ENCODE results near the gene SMPD4.
"Not testable (repeated sequence)": the region's sequence is repeated elsewhere in the genome, so short reads cannot be mapped to it uniquely, and the experiment has no call there.

The SMPD4 gene

GRCh38 chr2:130187859-130188792, 6.7 kb upstream of the SMPD4 start:
- DNase-seq (ENCODE audit: low read depth in 2 of 2): not testable (repeated sequence)

DNA sequence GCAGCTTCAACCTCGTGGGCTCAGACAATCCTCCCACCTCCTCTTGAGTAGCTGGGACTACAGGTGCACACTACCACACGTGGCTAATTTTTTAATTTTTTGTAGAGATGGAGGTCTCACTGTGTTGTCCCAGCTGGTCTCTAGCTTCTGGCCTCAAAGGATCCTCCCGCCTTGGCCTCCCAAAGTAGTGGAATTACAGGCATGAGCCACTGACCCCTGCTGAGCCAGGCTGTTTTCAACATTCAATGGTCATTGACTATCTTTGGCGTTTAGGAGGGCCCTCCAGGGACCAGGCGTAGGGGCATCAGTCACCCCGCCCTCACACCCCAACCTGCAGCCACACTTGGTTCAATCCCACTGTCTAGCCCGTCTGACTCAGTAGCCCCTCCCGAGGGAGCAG, 5.9 kb upstream of the SMPD4 start:
- DNase-seq (ENCODE audit: low read depth in 2 of 2): no peak

DNA sequence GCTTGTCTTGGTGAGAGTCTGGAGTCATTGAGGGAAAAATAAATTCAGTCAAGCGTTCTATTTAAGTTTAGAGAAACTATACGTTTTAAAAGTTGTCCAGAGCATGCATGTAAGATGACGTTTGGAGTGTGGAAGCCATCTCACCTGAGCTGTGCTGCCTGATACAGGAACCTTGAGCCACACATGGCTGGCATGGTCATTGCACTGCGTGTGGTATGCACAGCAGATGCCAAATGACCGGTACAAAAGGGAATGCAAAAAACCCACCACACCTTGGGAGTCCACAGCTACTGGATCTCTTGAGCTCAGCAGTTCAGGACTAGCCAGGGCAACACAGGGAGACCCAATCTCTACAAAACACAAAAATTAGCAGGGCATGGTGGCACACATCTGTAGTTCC, 5.0 kb upstream of the SMPD4 start:
- DNase-seq (ENCODE audit: low read depth in 2 of 2): no peak

GRCh38 chr2:130185896-130186295, 4.5 kb upstream of the SMPD4 start:
- DNase-seq (ENCODE audit: low read depth in 2 of 2): no peak

DNA sequence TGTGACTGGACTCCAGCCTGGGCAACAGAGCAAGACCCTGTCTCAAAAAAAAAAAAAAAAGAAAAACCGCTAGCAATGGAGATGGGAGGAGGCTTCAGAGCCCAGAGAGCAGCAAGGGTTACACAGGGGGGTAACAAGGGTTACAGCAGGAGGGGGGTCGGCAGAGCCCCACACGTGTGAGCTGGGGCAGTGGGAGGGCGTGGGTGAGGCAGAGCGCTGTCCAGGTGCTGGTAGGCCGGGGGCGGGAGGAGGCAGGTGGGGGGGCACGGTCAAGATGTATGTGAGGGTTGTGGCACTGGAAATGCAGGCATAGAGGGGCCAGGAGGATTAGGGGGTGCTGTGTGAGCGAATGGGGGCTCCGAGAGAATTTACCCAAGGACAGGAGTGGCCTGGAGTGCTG, 4.0 kb upstream of the SMPD4 start:
- no peak for DNase-seq (ENCODE audit: low read depth in 2 of 2)

DNA sequence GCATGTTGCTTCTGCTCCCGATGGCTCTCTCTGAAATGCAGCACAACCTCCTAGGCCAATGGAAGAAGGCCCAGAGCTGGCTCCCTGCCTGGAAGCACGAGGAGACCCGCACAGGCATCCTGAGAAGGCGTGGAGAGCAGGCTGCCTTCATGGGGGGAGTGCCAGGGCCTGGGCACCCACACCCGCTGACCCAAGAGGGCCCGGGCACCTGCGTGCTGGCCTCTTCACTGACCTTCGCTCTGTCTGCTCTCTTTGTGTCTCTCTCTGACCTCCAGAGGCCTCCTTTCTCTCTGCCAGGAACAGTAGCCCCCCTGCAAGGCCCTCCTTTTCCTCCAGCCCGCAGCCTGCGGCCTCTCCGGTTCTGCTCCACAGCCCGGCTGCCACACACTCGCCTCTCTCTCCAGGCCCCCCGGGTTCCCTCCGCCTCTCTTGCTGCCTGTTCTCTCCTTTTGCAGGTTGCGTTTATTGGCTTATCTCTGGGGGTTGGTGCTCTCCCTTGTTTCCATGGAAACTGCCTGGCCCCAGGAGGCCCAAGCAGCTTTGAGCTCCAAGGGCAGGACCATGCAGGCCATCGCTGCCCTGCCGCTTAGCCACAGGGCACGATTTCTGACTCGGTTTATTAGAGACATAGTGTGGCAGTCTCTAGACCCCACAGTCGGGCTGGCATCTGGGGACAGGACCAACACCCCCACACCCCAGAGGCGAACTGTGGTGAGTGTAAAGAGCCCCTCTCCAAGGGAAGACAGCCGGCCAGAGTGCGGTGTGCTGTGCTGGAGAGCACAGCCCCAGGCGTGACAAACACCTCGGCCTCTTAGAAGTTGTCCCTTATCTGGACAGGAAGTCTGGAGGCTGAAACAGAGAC, 2.3 kb upstream of the SMPD4 start:
- DNase-seq (ENCODE audit: low read depth in 2 of 2): no peak

DNA sequence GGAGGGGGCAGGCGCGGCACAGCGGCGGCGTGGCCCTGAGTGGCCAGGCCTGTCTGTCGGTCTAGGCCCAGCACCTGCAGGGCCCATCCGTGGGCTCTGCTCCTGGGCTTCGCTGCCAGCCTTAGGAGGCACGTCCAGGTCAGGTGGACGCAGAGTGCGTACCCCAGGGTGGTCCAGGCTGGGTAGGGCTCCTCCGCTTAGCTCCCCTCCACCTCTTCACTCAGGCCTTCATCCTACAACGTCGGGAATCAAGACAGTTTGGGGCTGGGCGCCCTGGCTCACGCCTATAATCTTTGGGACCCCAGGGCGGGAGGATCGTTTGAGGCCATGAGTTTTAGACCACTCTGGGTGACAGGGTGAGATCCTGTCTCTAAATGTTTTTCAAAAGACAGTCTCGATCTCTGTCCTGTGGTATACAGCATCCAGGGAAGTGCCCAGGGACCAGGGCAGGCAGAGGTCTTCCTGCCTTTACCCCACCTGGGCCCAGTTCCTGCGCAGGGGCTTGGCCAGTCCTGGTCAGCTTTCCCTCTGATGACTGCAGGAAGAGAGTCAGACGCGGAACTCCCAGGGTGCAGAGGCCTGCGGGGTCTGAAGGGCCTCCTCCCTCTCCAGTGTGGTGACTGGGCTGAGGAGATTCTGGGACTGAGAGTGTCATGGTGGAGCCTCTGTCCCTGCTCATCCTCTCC, 1.6 kb upstream of the SMPD4 start:
- DNase-seq (ENCODE audit: low read depth in 2 of 2): not testable (repeated sequence)

GRCh38 chr2:130181880-130182682, 679 bp upstream of the SMPD4 start, which contains the start of gene MZT2B:
Gene MZT2B, plus strand, starts transcription at chr2:130182262. Its CDS starts 21 bp downstream, at chr2:130182283.
- DNase-seq (ENCODE audit: low read depth in 2 of 2): peak; percentile 85

DNA sequence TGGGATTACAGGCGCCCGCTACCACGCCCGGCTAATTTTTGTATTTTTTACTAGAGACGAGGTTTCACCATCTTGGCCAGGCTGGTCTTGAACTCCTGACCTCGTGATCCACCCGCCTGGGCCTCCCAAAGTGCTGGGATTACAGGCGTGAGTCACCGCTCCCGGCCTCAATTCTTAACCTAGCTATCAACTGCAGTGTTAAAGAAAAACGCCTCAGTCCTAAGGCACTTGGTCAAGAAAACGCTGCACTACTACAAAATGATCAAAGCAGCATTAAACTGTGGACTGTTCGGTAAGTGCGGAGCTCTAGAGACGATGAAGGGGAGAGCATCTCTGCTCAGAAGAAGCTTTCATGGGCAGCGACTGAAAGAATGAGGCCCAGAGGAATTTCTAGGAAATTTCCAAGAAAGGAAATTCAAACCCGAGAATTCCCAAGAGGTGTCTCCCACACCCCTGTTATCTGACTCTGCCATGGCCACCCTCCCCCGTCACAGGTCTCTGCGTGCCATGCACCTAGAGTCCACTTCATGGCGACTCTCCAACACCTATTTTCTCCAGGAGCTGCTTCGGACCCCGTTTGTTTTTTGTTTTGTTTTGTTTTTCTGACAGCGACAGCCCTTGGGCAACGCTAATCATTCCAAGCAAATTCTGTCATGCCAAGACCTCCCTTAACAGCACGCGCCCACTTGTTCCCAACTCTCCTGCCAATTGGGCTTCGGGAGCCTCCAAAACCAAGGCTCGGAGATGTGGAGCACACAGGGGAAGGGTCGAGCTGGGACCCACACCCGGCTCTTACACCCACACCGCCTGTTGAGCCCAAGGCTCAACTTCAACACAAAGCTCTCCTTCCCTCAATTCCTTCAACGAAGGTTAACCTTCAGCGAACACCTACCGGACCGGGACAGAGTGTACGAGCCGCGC, 738 bp downstream of the SMPD4 start:
- not testable (repeated sequence) for DNase-seq (ENCODE audit: low read depth in 2 of 2)

DNA sequence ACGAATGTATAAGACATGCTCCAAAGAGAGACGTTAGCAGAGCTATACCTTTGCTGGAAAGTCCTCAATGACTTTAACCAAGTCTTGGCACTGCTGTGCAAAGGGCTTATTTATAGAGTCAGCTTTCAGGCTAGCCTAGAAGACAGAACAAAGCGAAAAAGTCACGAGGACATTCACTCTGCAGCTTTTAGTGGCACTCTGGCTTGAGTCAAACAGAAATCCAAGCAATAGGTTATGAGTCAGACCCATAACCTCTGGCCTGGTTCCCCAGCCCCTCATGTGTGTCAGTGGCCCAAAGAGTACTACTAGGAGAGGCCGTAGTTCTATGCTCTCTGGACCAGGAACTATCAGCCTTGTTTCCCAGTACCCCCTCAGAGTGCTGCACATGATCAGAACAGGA, 6.5 kb downstream of the SMPD4 start:
- DNase-seq (ENCODE audit: low read depth in 2 of 2): not testable (repeated sequence)

GRCh38 chr2:130169896-130170295, 11.5 kb downstream of the SMPD4 start:
- DNase-seq (ENCODE audit: low read depth in 2 of 2): no peak

GRCh38 chr2:130169163-130169562, 12.2 kb downstream of the SMPD4 start:
- not testable (repeated sequence) for DNase-seq (ENCODE audit: low read depth in 2 of 2)

GRCh38 chr2:130166611-130167010, 14.8 kb downstream of the SMPD4 start:
- DNase-seq (ENCODE audit: low read depth in 2 of 2): not testable (repeated sequence)

- DNase-seq (ENCODE audit: low read depth in 2 of 2): no peak
Observed at GRCh38 chr2:130165293-130166016, 15.9 kb downstream of the SMPD4 start.

- DNase-seq (ENCODE audit: low read depth in 2 of 2): no peak
Observed at GRCh38 chr2:130162968-130163367, 18.4 kb downstream of the SMPD4 start.

- not testable (repeated sequence) for DNase-seq (ENCODE audit: low read depth in 2 of 2)
Observed at GRCh38 chr2:130162486-130162885, 18.9 kb downstream of the SMPD4 start.

DNA sequence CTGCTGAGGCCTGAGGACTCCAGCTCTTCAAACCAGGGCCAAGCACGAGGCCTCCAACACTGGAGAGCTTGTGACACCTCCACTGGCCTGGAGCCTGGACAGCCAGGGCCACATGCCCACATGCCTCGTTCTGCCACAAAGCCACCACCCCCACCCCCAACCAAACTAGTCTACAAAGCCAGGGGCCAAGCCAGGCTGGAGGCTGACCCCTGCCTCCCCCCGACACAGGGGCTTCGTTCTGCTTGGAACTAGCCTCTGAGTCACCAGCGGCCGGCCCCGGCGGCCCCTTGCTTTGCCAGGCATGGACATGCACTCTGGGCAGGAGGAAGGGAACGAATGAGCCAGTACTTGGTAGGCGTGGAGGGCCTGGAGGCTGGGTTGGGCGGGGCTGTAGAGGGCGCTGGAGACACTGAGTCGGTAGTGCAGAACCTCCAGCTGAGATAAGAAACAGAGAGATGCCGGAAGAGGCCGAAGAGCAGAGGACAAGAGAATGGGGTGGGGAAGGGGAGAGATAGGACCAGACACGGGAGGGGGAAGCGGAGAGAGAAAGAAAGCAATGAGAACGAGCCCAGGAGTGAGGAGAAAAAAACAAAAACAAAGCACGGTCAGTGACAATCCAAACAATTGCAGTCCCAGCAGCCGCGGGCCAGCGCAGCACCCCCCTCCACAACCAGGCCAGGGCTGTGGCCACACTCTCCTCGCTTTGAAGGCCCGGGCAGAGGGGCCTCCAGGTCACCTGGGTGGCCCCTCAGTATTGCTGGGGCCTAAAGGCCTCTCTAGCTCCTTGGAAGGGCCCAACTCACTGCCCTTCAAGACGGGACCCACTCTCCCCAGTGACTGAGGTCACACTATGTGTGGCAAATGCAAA, 20.3 kb downstream of the SMPD4 start:
- DNase-seq (ENCODE audit: low read depth in 2 of 2): not testable (repeated sequence)

DNA sequence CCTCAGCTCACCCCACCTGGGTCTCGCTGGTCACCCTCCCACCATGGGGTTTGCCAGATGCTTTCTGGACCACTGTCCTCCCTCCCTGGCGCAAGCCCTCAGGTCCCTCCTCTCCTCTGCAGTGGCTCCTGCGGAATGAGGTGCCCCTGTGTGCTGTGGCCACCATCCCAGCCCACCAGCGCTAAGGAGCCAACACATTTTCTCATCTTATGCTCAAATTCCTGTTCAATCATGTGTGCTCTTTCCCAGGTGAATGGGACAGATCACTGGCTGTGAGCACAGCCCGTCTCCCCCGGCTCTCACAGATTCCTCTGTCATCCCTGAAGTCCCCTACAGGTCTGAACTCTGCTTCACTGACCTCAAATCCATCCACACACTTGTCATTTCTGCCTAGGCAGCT, 21.3 kb downstream of the SMPD4 start:
- no peak for DNase-seq (ENCODE audit: low read depth in 2 of 2)

Data from stimulated activated CD8-positive, alpha-beta memory T cell treated with anti-CD3 and anti-CD28 coated beads, Interleukin-15, amount 100 ng/mL, for 48 hours (primary cell).